GM12878 (cell line): ENCODE measurements around the gene RBL2. TPM values are rescaled to one million over a fixed set of nuclear protein-coding genes. Genes with fewer than 3 reads are reported as not detected.

Experiments used
- BACH1 ChIP-seq: fragments of 450-650 bp; IDR thresholded peaks from 2 replicates; pipeline ENCODE4 v1.6.1; 2017; ENCODE audit warnings: mild to moderate bottlenecking, borderline replicate concordance
- BRCA1 ChIP-seq: IDR thresholded peaks from 2 replicates; pipeline ENCODE4 v1.6.1; 2011; ENCODE audit warnings: low read depth, low read length, improper control_type of control experiment
- CBFB ChIP-seq: IDR thresholded peaks from 2 replicates; pipeline ENCODE4 v1.6.1; 2016; ENCODE audit warnings: antibody characterized with exemption, low read depth
- CHD4 ChIP-seq: fragments of 200-600 bp; sonication (generic); IDR thresholded peaks from 2 replicates; pipeline ENCODE4 v1.6.1; 2016; ENCODE audit warnings: mild to moderate bottlenecking
- FOS ChIP-seq: IDR thresholded peaks from 3 replicates; pipeline ENCODE4 v1.6.1; 2011; ENCODE audit warnings: borderline replicate concordance; ENCODE audit not compliant: insufficient read length; ENCODE audit errors: extremely low read depth
- HCFC1 ChIP-seq: fragments of 150-350 bp; IDR thresholded peaks from 2 replicates; pipeline ENCODE4 v1.6.1; 2014; ENCODE audit warnings: low read length
- JUND ChIP-seq: IDR thresholded peaks from 2 replicates; pipeline ENCODE4 v1.6.1; 2012; ENCODE audit warnings: low read depth, mild to moderate bottlenecking, low read length, improper control_type of control experiment, moderate library complexity
- MEF2A ChIP-seq: IDR thresholded peaks from 2 replicates; pipeline ENCODE4 v1.6.1; 2011; ENCODE audit warnings: low read depth, mild to moderate bottlenecking, low read length, moderate library complexity; ENCODE audit not compliant: insufficient read depth
- NFXL1 ChIP-seq: fragments of 450-650 bp; IDR thresholded peaks from 2 replicates; pipeline ENCODE4 v1.6.1; 2017; ENCODE audit warnings: antibody characterized with exemption, mild to moderate bottlenecking, borderline replicate concordance
- NFYA ChIP-seq: IDR thresholded peaks from 2 replicates; pipeline ENCODE4 v1.6.1; 2011; ENCODE audit warnings: low read depth, mild to moderate bottlenecking, low read length, improper control_type of control experiment, borderline replicate concordance
- NR2C2 ChIP-seq: IDR thresholded peaks from 2 replicates; pipeline ENCODE4 v1.6.1; 2011; ENCODE audit warnings: borderline replicate concordance, low read depth; ENCODE audit not compliant: control insufficient read depth, insufficient read length
- RAD21 ChIP-seq: IDR thresholded peaks from 2 replicates; pipeline ENCODE4 v1.6.1; 2011; ENCODE audit warnings: mild to moderate bottlenecking, low read depth, low read length, moderate library complexity; ENCODE audit not compliant: insufficient read depth
- RB1 ChIP-seq: fragments of 450-650 bp; formaldehyde crosslinking; IDR thresholded peaks from 2 replicates; pipeline ENCODE4 v1.6.1; 2017; ENCODE audit warnings: mild to moderate bottlenecking, borderline replicate concordance
- SIN3A ChIP-seq: IDR thresholded peaks from 2 replicates; pipeline ENCODE4 v1.6.1; 2012; ENCODE audit warnings: low read depth, low read length, improper control_type of control experiment
- SMC3 ChIP-seq: IDR thresholded peaks from 2 replicates; pipeline ENCODE4 v1.6.1; 2011; ENCODE audit warnings: low read length, improper control_type of control experiment, borderline replicate concordance
- SREBF1 ChIP-seq: IDR thresholded peaks from 2 replicates; pipeline ENCODE4 v1.6.1; 2012; ENCODE audit warnings: mild to moderate bottlenecking, low read length
- TCF3 ChIP-seq: IDR thresholded peaks from 2 replicates; pipeline ENCODE4 v1.6.1; 2012; ENCODE audit warnings: low read depth, mild to moderate bottlenecking, low read length, borderline replicate concordance; ENCODE audit not compliant: insufficient read depth
- WRNIP1 ChIP-seq: IDR thresholded peaks from 2 replicates; pipeline ENCODE4 v1.6.1; 2011; ENCODE audit warnings: low read depth, low read length, improper control_type of control experiment, borderline replicate concordance
- ZNF217 ChIP-seq: fragments of 450-650 bp; IDR thresholded peaks from 2 replicates; pipeline ENCODE4 v1.6.1; 2017; ENCODE audit warnings: antibody characterized with exemption, mild to moderate bottlenecking
- polyA plus RNA-seq, 11 experiments: library from polyadenylated mRNA; depleted of rRNA in 4 of 11; unstranded in 6 of 11; stranded (reverse) in 5 of 11; fragments of >200 nt; fragmentation: Nextera tagmentation in 4 of 11; fragmentation: Illumina TruSeq in 1 of 11; extraction: Ambion mirVana in 4 of 11; extraction: Trizol in 1 of 11; gene quantifications; 1 replicate in 1 of 11; 2 replicates in 10 of 11; pipeline versions ENCODE4 v1.2.1 to v1.2.3, GENCODE V29; 2011 to 2016; ENCODE audit warnings: inconsistent platforms in 2 of 11, missing spikeins in 2 of 11, low read depth in 1 of 11
- total RNA-seq, 4 experiments: library from RNA; depleted of rRNA in 3 of 4; stranded (reverse); fragments of >200 nt in 3 of 4; fragmentation: Illumina TruSeq in 1 of 4; extraction: Trizol in 1 of 4; gene quantifications; 2 replicates each; pipeline versions ENCODE4 v1.2.1 to v1.2.3, GENCODE V29; 2013 to 2021
- TF ChIP-seq, protein P1 (sequence below): IDR thresholded peaks from 2 replicates; pipeline ENCODE4 v1.6.1; 2011; ENCODE audit warnings: borderline replicate concordance, low read depth, mild to moderate bottlenecking, moderate library complexity, low read length; ENCODE audit not compliant: insufficient read depth, poor library complexity, severe bottlenecking
- TF ChIP-seq, protein P2 (sequence below), 3 experiments: IDR thresholded peaks in 2 of 3; conservative IDR thresholded peaks in 1 of 3; 2 replicates each; pipeline ENCODE4 v1.5.1; 2011; ENCODE audit warnings: low read depth in 3 of 3, low read length in 3 of 3, mild to moderate bottlenecking in 3 of 3, control low read depth in 2 of 3, moderate library complexity in 2 of 3, inconsistent platforms in 1 of 3, mixed read lengths in 1 of 3; ENCODE audit not compliant: control insufficient read depth in 2 of 3, insufficient read depth in 1 of 3; ENCODE audit errors: extremely low read depth in 1 of 3
- TF ChIP-seq, protein P3 (sequence below): IDR thresholded peaks from 2 replicates; pipeline ENCODE4 v1.6.1; 2012; ENCODE audit warnings: mild to moderate bottlenecking, low read depth, low read length

The RBL2 gene
- total and polyA plus RNA-seq, 10 of the 15 experiments (the other 5 are each of a cell fraction or from before 2014, with no cell fraction given), result 10.0 to 107 (median 39.0) TPM

- TF ChIP-seq, protein P1, sequence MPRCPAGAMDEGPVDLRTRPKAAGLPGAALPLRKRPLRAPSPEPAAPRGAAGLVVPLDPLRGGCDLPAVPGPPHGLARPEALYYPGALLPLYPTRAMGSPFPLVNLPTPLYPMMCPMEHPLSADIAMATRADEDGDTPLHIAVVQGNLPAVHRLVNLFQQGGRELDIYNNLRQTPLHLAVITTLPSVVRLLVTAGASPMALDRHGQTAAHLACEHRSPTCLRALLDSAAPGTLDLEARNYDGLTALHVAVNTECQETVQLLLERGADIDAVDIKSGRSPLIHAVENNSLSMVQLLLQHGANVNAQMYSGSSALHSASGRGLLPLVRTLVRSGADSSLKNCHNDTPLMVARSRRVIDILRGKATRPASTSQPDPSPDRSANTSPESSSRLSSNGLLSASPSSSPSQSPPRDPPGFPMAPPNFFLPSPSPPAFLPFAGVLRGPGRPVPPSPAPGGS, result no peak
- TF ChIP-seq RAD21 (no peak), BACH1 (0 out of 2 replicates have a peak, but pooled peaks have one; percentile 23), MEF2A (no peak), NR2C2 (no peak), RB1 (no peak), SMC3 (no peak), ZNF217 (no peak), HCFC1 (no peak), FOS (peak; percentile 48), NFYA (no peak), SIN3A (peak; percentile 99), JUND (no peak), CBFB (no peak), NFXL1 (no peak), BRCA1 (no peak), SREBF1 (no peak), WRNIP1 (no peak), CHD4 (no peak), TCF3 (no peak)
- TF ChIP-seq, protein P2, sequence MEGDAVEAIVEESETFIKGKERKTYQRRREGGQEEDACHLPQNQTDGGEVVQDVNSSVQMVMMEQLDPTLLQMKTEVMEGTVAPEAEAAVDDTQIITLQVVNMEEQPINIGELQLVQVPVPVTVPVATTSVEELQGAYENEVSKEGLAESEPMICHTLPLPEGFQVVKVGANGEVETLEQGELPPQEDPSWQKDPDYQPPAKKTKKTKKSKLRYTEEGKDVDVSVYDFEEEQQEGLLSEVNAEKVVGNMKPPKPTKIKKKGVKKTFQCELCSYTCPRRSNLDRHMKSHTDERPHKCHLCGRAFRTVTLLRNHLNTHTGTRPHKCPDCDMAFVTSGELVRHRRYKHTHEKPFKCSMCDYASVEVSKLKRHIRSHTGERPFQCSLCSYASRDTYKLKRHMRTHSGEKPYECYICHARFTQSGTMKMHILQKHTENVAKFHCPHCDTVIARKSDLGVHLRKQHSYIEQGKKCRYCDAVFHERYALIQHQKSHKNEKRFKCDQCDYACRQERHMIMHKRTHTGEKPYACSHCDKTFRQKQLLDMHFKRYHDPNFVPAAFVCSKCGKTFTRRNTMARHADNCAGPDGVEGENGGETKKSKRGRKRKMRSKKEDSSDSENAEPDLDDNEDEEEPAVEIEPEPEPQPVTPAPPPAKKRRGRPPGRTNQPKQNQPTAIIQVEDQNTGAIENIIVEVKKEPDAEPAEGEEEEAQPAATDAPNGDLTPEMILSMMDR (IDR thresholded peaks at IDR 0.05 in 2 of 3, conservative IDR thresholded peaks at IDR 0.05 in 1 of 3; ENCODE audit: control insufficient read depth in 2 of 3, extremely low read depth in 1 of 3, insufficient read depth in 1 of 3, low read depth in 3 of 3, low read length in 3 of 3), result no peak
- TF ChIP-seq, protein P3, sequence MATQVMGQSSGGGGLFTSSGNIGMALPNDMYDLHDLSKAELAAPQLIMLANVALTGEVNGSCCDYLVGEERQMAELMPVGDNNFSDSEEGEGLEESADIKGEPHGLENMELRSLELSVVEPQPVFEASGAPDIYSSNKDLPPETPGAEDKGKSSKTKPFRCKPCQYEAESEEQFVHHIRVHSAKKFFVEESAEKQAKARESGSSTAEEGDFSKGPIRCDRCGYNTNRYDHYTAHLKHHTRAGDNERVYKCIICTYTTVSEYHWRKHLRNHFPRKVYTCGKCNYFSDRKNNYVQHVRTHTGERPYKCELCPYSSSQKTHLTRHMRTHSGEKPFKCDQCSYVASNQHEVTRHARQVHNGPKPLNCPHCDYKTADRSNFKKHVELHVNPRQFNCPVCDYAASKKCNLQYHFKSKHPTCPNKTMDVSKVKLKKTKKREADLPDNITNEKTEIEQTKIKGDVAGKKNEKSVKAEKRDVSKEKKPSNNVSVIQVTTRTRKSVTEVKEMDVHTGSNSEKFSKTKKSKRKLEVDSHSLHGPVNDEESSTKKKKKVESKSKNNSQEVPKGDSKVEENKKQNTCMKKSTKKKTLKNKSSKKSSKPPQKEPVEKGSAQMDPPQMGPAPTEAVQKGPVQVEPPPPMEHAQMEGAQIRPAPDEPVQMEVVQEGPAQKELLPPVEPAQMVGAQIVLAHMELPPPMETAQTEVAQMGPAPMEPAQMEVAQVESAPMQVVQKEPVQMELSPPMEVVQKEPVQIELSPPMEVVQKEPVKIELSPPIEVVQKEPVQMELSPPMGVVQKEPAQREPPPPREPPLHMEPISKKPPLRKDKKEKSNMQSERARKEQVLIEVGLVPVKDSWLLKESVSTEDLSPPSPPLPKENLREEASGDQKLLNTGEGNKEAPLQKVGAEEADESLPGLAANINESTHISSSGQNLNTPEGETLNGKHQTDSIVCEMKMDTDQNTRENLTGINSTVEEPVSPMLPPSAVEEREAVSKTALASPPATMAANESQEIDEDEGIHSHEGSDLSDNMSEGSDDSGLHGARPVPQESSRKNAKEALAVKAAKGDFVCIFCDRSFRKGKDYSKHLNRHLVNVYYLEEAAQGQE, result no peak
Observed at GRCh38 chr16:53435066-53435688, 906 bp downstream of the RBL2 start (continued).
